K562 (cell line): ENCODE data around the gene ANKRD44.

Source experiments
- GATAD2A ChIP-seq: fragments of 450-650 bp; IDR thresholded peaks from 2 replicates; pipeline ENCODE4 v1.6.1; 2017
- JUN ChIP-seq, 2 experiments: sonication (generic) in 1 of 2; formaldehyde crosslinking in 1 of 2; IDR thresholded peaks; 2 replicates each; pipeline versions ENCODE4 v1.6.1 to v1.8.0; 2012 to 2022; ENCODE audit warnings: borderline replicate concordance in 2 of 2, mild to moderate bottlenecking in 2 of 2, improper control_type of control experiment in 1 of 2, low read depth in 1 of 2, low read length in 1 of 2, missing genetic modification reagents in 1 of 2
- NBN ChIP-seq: fragments of 450-650 bp; IDR thresholded peaks from 2 replicates; pipeline ENCODE4 v1.6.1; 2016; ENCODE audit warnings: low read depth, mild to moderate bottlenecking
- PREB ChIP-seq: sonication (generic); formaldehyde crosslinking; IDR thresholded peaks from 2 replicates; pipeline ENCODE4 v1.8.1; 2023; ENCODE audit warnings: mild to moderate bottlenecking, missing genetic modification reagents
- REST ChIP-seq, 2 experiments: fragments of 450-650 bp; formaldehyde crosslinking in 1 of 2; IDR thresholded peaks; 2 replicates each; pipeline versions ENCODE4 v1.4.0 to v1.6.1; 2014 to 2020; ENCODE audit warnings: mild to moderate bottlenecking in 2 of 2, borderline replicate concordance in 1 of 2, low read depth in 1 of 2
- TF ChIP-seq, protein P1 (sequence below), 3 experiments: IDR thresholded peaks in 2 of 3; conservative IDR thresholded peaks in 1 of 3; 2 replicates each; pipeline ENCODE4 v1.5.1; 2011 to 2012; ENCODE audit warnings: low read length in 3 of 3, mild to moderate bottlenecking in 3 of 3, control low read depth in 2 of 3, improper control_type of control experiment in 1 of 3, inconsistent platforms in 1 of 3, low read depth in 1 of 3, mixed read lengths in 1 of 3, moderate library complexity in 1 of 3; ENCODE audit not compliant: insufficient read depth in 2 of 3
- TF ChIP-seq, protein P2 (sequence below): sonication (generic); formaldehyde crosslinking; IDR thresholded peaks from 2 replicates; pipeline ENCODE4 v1.9.0; 2022; ENCODE audit warnings: mild to moderate bottlenecking, missing genetic modification reagents

- no peak for TF ChIP-seq REST (IDR thresholded peaks at IDR 0.05; ENCODE audit: borderline replicate concordance)
- no peak for TF ChIP-seq REST (CRISPR knock-in tag; IDR thresholded peaks at IDR 0.05; ENCODE audit: low read depth)
- no peak for TF ChIP-seq GATAD2A
- no peak for TF ChIP-seq NBN
- TF ChIP-seq, protein P1, sequence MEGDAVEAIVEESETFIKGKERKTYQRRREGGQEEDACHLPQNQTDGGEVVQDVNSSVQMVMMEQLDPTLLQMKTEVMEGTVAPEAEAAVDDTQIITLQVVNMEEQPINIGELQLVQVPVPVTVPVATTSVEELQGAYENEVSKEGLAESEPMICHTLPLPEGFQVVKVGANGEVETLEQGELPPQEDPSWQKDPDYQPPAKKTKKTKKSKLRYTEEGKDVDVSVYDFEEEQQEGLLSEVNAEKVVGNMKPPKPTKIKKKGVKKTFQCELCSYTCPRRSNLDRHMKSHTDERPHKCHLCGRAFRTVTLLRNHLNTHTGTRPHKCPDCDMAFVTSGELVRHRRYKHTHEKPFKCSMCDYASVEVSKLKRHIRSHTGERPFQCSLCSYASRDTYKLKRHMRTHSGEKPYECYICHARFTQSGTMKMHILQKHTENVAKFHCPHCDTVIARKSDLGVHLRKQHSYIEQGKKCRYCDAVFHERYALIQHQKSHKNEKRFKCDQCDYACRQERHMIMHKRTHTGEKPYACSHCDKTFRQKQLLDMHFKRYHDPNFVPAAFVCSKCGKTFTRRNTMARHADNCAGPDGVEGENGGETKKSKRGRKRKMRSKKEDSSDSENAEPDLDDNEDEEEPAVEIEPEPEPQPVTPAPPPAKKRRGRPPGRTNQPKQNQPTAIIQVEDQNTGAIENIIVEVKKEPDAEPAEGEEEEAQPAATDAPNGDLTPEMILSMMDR (IDR thresholded peaks at IDR 0.05 in 2 of 3, conservative IDR thresholded peaks at IDR 0.05 in 1 of 3; ENCODE audit: insufficient read depth in 2 of 3, low read depth in 1 of 3, low read length in 3 of 3) = no peak
- TF ChIP-seq JUN (IDR thresholded peaks at IDR 0.05; ENCODE audit: borderline replicate concordance, low read depth, low read length) = no peak
- no peak for TF ChIP-seq JUN (CRISPR knock-in tag; IDR thresholded peaks at IDR 0.05; ENCODE audit: borderline replicate concordance)
- no peak for TF ChIP-seq PREB (CRISPR knock-in tag)
- TF ChIP-seq, protein P2, sequence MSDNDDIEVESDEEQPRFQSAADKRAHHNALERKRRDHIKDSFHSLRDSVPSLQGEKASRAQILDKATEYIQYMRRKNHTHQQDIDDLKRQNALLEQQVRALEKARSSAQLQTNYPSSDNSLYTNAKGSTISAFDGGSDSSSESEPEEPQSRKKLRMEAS (CRISPR knock-in tag) = no peak
Observed at GRCh38 chr2:197057959-197058358, 252.6 kb downstream of the ANKRD44 start.
